ENCODE data around the gene UNC80.

DNA sequence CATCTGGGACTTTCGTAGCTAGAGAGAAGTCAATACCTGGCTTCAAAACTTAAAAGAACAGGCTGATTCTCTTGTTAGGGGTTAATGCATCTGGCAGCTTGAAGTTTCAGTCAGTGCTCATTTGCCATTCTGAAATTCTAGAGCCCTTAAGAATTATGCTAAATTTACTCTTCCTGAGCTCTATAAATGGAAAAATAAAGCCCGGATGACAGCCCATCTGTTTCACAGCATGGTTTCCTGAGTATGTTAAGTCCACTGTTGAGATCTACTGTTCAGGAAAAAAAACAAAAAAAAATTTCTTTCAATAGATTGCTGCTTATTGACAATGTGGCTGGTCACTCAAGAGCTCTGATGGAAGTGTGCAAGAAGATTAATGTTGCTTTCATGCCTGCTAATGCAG is 129.5 kb downstream of the UNC80 start:
- TF ChIP-seq, protein P1, sequence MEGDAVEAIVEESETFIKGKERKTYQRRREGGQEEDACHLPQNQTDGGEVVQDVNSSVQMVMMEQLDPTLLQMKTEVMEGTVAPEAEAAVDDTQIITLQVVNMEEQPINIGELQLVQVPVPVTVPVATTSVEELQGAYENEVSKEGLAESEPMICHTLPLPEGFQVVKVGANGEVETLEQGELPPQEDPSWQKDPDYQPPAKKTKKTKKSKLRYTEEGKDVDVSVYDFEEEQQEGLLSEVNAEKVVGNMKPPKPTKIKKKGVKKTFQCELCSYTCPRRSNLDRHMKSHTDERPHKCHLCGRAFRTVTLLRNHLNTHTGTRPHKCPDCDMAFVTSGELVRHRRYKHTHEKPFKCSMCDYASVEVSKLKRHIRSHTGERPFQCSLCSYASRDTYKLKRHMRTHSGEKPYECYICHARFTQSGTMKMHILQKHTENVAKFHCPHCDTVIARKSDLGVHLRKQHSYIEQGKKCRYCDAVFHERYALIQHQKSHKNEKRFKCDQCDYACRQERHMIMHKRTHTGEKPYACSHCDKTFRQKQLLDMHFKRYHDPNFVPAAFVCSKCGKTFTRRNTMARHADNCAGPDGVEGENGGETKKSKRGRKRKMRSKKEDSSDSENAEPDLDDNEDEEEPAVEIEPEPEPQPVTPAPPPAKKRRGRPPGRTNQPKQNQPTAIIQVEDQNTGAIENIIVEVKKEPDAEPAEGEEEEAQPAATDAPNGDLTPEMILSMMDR (conservative IDR thresholded peaks at IDR 0.05 in 1 of 2, IDR thresholded peaks at IDR 0.05 in 1 of 2; ENCODE audit: low read depth in 1 of 2, low read length in 2 of 2), result no peak
- no peak for TF ChIP-seq EZH2 (IDR thresholded peaks at IDR 0.05; ENCODE audit: low read length, missing control alignments)
